Measurements from ENCODE around the gene FILIP1. TPM values are rescaled to one million over a fixed set of nuclear protein-coding genes. Genes with fewer than 3 reads are reported as not detected.

The FILIP1 gene
- total RNA-seq, 1 experiment from 2014 or later: not detected

DNA sequence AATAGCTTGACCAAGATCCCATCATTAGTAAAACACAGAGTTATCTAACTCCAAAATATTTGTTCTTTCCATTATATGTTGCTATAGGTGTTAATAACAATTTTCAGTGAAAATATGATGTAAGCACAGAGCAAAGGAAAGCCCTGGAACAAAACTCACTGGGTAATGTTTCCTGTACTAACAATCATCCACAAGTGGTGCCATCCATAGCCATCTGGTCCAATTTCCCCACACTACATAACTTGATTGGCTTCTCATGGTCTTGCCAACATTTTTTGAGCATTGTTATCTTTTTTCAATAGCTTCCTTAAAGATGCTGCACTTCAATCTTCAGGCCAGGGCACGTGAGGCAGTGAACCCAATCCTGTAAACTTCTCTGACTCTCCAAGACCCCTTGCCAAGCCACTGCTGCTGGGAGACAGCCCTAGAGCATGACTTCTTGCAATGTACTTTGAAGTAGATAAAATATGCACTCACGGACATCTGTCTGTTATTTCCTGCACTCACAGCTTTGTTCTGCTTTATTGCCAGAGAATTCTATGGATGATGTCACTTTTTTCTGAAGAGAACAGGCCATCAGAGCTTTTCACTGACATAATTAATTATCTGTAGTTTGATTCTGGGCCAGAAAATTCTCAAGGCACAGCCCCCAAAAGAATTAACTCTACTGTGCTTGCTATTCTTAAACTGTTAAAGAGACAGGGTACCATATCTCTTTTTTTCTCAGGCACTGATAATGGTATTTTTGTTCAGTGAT is 111.5 kb downstream of the FILIP1 start:
- no peak for DNase-seq (ENCODE audit: low spot score)

DNA sequence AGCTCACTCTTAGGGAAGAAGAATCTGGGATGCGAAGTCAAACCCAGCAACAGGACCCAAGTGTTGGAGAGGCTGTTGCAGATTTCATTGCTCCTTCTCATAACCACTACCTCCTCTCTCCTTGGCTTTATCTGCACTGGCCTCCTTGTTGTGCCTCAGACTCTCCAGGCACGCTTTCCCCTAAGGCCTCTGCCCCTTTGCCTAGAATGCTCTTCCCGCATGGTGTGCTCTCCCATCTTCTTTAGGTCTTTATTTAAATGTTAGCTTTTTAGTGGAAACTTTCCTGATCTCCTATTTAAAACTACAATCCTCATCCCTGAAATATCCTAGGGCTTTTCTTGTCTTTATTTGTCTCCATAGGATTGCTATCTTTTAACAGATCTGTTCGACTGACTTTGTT is 114.1 kb downstream of the FILIP1 start:
- no peak for DNase-seq (ENCODE audit: low spot score)

DNA sequence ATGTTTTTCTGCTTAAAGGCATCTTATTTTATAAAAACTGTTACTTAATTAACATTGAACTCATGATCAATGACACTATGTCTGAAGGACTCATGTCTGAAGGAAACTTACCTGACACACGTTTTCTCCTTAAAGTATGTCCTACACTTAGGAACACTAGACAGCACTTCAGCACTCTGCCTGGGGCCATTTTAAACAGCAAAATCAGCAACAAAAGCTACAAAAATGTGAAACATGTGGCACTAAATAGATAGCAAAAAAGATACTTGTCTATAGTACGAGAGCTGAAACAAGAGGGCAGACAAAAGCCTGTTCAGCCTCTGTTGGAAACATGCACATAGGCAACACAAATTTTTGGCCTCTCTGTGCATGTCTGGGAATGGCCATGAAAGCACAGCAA is 115.5 kb downstream of the FILIP1 start:
- DNase-seq (ENCODE audit: low spot score): no peak

DNA sequence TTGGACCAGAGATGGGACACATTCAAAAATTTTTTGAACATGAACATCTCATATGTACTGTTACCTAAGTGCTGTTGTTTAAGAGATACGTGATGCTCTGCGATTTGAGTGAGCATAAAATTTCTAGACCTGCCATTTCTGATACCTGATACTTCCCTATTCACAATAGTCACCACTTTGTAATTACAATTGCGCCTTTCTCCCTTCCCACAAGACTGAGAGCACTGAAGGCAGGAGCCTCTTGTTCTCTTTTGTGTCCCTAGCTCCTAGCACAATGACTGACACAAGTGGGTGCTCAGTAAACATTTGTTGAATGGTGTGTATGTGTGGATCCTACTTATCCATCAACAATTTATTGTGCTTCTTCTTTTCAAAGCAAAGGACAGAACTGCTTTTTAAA is 116.2 kb downstream of the FILIP1 start:
- DNase-seq (ENCODE audit: low spot score): no peak

DNA sequence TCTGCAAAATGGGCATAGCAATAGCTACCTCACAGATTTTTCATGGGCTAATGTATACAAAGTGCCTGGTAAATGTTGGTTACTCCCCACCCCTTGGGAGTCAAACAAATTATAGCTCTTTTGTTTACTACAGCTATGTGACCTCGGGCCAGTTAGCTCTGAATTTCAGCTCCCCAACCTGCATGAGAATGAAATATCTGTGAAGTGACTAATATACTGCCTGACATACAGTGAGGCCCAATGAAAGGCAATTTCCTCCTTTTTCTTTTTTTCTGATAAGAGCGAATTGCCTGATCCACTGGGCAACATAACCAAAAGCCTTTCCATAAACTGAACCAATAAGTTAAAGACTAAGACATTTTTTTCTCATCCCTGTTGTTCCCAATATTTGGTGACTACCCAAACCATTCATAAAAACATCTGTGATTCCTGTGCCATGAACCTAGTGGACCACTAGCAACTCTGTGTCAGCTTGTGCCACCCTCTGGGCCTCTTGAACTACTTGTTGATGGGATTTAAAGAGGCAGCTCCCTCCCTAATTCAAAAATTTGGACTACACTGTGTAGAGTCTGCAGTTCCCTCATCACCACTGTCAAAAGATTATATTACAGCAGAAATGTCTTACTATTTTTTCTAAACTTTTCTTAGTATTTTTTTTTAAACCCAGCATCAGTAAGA is 117.1 kb downstream of the FILIP1 start:
- DNase-seq (ENCODE audit: low spot score): no peak

DNA sequence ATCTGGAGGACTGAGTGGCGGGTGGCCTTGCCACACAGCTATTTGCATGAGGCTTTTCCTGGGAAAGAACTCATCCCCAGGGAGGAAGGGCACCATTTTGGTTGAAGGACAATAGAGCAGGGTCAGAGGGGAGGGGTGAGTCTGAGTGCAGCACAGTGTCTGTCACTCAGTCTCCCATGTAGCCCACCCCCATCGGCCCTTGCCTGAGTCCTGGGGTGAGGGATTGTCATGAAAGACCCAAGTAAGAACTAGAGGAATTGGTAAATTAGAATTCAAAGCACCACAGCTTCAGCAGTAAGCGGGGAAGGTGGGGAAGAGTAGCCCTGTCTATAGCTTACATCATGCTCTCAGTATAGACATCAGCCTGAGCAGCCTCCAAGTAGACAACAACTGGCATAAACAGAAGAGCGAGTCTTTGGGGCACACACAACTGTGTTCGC is 118.6 kb downstream of the FILIP1 start:
- no peak for DNase-seq (ENCODE audit: low spot score)

DNA sequence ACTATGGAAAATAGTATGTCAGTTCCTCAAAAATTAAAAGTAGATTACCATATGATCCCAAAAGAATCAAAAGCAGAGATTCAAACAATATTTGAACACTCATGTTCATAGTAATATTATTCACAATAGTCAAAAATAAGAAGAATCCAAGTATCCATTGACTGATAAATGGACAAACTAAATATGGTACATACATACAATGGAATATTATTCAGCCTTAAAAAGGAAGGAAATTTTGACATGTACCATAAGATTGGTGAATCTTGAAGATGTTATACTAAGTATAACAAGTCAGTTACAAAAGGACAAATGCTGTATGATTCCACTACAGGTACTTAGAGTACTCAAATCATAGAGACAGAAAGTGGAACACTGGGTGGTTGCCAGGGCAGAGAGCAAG is 120.7 kb downstream of the FILIP1 start:
- DNase-seq (ENCODE audit: low spot score): no peak

DNA sequence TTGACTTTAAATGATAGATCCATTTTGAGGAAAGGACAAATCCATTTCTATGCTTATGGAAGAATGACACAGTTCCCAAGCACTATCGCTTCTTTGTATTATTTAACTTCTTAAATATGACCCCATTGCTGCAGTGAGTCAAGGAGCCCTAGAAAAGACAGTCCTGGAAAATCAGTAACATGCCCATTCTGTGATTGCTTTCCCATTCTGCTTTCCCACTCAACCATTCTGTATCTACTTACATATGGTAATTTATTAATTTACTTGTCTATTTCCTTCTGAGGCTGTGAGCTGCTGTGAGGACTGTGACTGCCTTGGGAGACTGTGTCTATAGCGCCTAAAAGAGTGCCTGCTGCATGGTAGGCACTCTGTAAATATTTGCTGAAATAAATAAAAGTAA is 123.6 kb downstream of the FILIP1 start:
- no peak for DNase-seq (ENCODE audit: low spot score)

DNA sequence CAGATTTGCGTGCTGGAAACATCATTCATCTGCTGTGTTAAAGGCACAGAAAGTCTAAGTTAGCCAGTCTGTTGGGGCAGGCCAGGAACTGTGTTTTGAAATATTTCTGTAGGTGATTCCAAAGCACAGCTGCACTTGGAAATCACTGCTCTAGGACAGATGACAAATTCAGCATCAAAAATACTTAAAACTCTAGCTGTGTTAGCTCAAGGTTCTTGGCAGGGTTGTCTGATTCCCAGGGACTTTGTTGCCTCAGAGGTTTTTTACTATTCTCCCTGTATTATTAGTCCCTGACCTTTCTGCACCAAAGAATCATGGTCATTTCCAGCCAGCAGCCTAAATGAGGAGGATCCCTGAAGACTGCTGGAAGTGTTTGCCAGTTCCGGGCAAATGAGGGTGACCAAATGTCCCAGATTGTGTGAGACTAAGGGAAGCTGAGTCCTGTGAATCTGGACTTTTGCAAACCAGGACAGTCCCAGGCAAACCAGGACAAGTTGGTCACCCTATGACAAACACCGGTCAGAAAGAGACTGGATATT is 124.7 kb downstream of the FILIP1 start:
- no peak for DNase-seq (ENCODE audit: low spot score)

DNA sequence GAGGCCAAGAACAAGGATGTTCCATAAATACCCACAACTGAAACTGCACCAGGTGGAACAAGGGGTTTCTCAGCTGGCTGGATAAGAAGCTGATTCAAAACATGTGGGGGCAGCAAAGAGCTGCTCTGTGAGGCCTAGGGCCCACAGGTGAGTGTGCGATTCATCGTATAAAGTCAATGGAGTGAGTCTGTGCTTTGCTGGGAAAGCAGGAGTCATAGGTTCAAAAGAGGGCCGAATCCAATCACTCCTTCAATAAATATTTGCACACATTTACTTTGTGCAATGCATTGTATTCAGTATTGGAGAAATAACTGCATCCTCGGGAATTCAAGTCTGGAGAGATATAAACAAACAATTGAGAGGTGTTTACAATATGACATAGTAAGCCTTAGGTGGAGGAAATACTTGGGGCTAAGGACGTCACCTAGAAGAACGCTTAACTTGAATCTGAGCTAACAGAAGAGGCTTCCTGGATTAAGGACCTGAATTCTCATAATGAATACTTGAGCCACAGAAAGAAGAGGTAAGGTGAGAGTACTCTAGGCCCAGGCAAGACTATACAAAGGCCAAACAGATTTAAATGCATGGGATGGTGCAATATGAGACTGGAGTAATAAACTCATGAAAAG is 125.3 kb downstream of the FILIP1 start:
- DNase-seq (ENCODE audit: low spot score): peak; percentile 70

DNA sequence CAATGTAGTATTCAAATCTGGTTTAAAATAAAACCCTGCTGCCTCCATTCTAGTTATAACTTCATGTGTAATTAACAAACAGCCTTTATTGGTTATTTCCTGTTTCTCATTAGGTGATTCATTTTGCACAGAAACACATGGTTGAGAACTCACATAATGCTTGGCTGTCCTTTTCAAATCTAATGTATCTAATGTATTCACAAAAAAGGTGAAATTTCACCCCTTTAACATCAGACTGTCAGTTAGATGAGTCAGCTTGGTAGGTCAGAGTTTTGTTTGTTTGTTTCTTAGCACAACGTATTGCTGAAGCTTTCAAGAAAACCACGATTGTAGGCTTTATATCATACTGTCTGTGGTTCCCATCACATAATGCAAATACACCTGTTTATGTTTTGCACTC is 130.3 kb downstream of the FILIP1 start:
- DNase-seq (ENCODE audit: low spot score): no peak

DNA sequence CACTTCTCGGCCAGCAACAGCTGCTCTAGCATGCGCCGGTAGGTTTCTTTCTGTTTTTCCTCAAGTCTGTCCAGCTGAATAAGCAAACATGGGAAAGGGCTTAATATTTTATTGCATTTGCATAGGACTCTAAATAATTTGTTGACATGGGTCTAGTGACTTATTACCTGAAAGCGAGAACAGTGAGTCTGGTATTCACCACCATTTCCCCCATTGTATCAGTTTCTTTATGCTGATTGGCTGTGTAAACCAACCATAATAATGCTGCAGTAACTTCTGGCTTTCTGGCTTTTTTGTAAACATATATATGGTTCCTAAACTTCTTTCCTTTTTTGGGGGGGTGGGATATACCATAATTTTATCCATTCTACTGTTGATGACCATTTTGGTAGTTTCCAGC is 140.0 kb downstream of the FILIP1 start:
- no peak for DNase-seq (ENCODE audit: low spot score)

DNA sequence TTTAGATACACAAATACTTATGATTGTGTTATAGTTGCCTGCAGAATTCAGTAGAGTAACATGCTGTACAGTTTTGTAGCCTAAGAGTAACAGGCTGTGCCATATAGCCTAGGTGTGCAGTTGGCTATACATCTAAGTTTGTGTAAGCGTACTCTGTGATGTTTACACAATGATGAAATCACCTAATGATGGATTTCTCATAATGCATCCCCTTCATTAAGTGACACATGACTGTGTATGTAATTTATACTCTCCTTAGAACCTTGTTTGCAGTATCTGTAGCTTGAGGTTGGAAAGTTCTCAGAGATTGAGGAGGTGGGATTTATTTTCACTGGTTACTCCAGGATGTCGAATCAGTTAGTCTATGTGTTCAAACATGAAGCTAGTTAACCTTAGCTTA is 142.0 kb downstream of the FILIP1 start:
- DNase-seq (ENCODE audit: low spot score): no peak

DNA sequence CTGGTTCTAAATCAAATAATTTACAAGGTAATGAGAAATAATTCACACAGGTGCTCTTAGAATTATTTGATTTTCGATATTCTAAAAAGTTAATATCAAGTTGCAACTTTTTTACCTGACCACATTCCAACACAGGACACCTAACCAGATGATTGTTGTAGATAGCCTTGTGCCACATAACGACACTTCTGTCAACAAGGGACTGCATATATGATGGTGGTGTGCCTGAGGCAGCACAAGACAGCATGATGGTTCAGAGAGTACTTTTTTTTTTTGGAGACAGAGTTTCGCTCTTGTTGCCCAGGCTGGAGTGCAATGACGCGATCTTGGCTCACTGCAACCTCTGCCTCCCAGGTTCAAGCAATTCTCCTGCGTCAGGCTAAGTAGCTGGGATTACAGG is 142.8 kb downstream of the FILIP1 start:
- no peak for DNase-seq (ENCODE audit: low spot score)

DNA sequence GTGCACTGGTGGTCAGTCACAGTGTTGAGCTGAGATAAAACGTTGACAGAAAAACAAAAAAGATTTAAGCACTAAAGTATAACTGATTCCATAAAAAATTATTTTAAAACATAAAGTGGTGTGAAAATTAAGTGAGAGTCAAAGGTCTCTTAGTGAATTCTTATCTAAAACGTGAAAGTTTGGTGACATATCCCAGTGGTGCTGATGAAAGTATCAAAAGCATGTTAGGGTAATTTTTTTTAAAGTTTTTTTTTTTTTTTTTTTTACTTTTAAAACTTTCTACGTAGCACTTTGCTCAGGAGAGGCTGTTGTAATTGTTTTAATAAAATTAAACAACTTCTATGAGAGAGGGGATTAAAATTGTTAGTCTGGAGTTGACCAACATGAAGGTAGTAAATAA is 143.4 kb downstream of the FILIP1 start:
- DNase-seq (ENCODE audit: low spot score): no peak

DNA sequence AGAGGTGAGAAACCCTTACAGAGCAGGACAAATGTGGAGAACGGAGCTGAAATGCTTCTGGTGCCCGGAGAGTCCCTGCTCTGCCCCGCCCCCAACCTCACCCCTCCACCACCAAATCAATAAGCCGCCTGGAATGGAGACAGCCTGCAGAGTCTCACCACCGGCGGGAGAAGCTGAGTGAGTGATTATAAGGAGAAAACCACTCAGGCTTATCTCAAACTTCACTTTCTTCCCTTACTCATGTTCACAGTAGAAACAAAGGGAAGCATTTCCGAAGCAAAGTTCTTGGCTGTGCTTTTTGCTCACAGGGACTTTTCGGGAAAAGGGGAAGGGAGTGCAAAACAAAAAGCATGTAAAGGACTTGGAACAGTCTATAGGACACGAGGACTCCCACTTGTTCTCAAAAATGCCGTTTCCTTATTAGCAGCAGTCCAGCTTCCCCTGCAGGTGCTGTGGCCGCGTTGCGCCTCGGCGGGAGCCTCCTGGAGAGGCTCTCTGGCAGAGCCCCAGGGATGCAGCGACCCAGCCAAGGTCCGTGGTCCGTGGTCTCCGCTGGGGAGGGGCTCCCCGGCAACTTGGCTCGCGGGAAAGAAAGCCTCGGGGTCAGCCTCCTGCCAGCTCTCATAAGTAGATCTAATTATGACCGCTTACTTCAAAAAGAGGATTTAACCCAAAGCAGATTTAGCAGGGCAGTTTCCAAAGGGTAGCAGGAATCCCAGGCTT is 144.2 kb downstream of the FILIP1 start:
- DNase-seq (ENCODE audit: low spot score): peak; percentile 3

DNA sequence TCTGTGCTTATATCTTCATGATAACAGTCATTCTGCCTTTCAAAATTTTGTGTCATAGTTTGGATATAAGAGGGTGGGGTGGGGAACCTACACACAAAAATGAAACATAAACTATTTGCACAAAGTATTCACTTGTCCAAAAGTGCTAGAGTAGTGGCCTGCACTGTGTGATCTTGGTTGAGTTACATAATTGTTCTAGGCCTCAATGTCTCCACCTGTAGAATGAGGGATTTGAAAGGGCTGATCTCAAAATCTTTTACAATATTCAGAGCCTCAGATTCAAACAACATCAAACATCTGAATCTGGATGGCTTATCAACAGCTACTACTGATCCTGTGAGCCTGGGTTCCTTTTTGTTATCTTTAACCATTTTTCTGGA is 144.7 kb downstream of the FILIP1 start:
- no peak for DNase-seq (ENCODE audit: low spot score)

DNA sequence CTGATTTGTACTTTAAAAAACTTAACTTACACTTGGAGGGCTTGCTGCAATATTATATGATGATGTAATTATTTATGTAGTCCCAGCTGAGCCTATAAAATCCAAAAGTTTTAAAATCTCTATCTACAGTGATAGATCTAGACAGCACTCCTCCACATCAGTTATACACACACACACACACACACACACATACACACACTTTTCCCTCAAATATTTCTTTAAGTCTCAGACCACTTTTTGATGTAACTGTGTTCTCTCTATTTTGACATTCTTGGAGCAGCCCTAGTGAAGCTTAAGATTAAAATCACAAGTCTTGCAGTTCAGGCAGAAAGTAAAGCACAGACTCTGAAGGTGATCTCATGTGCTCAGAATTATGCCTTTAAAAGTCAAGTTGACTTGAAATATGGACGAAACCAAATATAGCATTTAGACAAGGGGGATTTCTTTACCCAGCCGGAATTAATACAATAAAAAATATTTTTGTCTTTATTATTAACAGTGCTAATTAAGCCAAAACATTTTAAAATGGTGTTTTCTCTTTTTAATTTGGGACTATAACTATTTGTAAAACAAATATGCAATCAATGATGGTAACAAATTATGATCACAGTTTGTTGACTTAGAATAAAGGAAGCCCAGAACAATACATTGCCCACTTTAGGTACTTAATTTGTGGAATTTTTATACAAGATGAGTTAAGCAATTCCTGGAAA is 145.5 kb downstream of the FILIP1 start:
- no peak for DNase-seq (ENCODE audit: low spot score)

DNA sequence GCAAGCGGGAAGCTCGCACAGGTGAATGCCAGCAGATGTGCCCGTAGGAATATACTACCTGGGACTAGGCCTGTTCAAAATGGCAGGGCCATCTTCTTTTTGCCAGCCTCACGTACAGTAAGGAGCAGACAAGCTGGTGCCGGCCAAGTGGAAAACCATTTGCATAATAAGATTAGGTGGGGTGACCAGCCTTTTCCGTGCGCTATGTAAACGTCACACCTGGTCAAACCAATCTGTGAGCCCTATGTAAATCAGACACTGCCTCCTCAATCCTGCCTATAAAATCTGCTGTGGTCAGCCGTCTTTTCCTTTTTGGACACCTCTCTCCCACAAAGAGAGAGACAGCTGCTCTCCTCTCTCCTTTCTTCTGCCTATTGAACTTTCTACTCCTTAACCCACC is 148.2 kb downstream of the FILIP1 start:
- no peak for DNase-seq (ENCODE audit: low spot score)

DNA sequence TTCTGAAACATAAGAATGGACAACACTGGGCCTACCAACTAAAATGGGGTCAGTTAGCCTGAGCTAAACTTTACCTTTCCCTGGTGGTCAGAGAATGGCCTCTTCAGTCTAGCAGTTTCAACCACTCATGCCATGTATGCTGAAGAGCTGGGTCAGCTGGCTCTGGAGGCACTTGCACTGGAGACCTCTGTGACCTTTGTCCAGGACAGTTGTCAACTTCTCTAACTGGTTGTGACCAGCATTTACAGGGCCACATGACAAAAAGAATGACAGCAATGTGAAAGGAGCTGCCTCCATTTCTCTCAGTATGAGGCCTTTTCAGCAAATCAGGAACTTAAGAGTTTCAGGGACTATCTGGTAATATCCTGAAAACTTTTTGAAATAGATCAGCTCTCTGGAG is 149.1 kb downstream of the FILIP1 start:
- DNase-seq (ENCODE audit: low spot score): no peak

DNA sequence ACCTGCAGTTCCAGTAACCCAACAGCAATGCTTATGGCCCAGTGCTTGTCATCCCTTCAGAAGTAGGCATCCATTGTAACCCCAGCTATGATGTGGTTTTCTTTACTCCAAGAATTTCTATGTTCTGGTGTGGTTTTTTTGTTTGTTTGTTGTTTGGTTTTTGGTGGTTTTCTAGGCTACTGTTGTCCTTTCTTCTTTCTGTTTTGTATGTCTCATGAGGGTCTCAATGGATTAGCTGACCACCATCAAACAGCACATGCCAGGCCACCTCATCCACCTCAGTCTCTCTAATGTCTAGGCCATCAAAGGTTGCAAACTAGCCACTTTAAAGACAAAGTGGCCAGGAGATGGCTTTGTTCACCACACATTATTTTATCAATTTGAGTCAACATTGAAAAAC is 149.6 kb downstream of the FILIP1 start:
- DNase-seq (ENCODE audit: low spot score): no peak
